ENCODE measurements around the gene SNRNP48.

Gene SNRNP48

GRCh38 chr6:7559196-7559595, 30.8 kb upstream of the SNRNP48 start:
- no peak for DNase-seq (ENCODE audit: low read depth in 2 of 2)

DNA sequence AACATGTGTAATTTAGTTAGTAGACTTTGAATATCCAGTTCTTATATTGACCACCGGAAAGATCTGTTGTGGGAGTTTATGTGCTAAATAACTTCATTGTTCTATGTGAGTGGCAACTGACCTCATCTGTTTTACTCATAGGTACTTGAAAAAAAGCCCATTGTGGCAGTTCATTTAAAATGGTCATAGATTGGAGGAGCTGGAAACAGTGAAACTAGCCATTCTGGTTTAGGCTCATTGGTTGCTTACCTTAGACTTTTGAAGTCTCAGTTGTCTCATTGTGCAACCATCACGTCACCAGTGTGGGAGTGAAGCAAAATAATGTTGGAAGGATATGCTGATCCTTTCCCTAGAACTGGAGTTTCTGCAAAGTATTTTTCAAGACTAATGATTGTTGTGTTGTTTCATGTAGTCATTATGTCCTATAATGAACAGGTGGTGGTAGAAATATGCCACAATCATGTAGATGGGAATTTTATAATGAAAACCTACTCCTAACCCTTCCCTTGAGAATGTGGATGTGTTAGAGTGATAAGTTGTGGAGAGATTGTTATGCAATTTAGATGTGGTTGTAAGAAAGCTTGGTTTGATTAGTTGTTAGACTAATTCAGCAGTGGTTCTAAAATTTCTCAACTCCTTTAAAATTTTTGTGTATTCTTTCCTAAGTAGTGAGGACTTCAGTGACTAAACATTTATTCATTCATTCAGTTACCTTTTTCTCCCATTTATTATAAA, 30.2 kb upstream of the SNRNP48 start:
- no peak for DNase-seq (ENCODE audit: low read depth in 2 of 2)

DNA sequence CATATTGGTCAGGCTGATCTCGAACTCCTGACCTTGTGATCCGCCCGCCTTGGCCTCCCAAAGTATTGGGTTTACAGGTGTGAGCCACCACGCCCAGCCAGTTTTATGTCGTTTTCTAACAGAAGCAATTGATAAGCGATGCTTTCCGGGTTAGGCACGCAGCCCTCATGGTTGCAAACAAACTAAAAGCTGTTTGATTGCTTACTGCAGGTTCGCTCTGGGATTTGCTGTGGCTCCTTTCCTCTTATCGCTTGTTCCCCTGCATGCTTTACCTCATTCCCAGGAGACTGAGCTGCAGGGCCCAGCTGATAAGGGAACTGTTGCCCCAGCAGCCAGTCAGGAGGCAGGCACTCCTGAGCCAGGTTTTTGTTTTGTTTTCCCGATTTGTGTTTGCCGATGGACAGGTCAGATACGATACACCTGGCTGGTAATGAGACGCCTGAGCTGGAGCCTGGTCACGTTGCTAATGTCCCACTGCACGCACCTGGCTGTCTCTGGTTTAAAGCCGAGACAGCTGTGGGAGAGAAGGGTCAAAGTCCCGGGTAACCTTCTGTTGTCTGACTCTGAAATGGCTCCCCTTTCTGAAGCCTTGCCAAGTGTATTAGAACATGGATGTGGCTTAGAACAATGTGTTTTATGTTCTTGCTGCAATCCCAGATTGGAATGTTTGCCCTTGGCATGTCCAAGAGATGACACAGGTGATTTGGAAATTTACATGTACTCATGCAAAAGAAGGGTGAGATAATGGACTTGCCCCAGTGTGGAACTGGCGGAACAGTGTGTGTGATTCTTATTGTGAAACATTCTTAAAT, 28.6 kb upstream of the SNRNP48 start:
- DNase-seq (ENCODE audit: low read depth in 2 of 2), result no peak

GRCh38 chr6:7562769-7563168, 27.2 kb upstream of the SNRNP48 start:
- no peak for DNase-seq (ENCODE audit: low read depth in 2 of 2)

DNA sequence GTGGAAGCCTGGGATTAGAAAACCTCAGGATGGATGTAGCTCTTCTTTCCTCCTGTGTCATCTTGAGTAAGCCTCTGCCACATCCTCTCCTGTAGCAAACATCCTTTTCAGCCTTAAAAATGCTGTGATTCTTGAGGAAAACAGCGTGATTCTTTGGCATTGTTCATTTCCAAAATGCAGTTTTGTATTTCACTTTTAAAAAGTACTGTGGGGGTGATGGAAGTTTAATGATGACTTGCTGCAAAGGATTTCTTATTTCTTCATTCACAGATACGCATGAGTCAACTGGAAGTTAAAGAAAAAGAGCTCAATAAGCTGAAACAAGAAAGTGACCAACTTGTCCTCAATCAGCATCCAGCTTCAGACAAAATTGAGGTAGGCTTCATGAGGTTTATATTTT, 23.9 kb upstream of the SNRNP48 start:
- DNase-seq (ENCODE audit: low read depth in 2 of 2), result no peak

DNA sequence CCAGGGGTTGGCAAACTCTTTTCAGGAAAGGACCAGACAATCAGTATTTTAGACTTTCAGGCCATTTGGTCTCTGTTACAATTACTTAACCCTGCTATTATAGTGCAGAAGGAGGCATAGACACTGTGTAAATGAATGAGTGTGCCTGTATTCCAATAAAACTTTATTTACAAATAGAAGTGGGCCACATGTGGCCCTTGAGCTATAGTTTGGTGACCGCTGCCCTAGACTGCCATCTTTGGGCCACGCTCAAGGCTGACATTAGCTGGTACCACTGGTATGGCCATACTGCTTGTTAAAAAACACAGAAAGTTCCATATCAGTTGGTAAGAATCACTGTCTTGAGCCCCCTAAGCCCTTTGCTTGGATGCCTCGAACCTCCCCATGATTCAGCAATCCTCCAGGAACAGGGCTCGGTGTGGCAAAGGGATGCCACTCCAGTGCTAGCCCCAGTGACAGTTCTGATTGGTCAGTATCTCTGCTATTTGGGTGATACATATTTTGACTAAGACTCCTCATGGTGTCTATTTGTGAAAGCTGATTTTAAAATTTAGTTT, 23.3 kb upstream of the SNRNP48 start:
- DNase-seq (ENCODE audit: low read depth in 2 of 2), result no peak

DNA sequence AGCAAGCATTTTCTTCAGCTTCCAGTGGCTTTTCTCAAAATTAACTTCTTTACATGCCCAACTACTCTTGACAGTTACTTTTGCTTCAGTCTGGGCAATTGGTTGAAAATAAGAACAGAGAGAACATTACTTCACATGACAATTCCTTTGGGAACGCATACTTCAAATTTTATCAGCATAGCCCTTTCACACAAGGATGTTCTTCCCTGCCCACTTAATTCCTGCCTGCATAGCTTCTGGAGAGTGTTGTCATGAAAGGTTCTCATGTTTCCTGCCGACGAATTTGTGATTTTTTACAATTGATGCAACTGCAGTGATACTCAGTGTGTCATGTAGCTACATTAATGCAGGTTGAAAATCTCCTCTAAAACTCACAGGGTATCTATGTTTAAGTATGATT, 22.0 kb upstream of the SNRNP48 start:
- no peak for DNase-seq (ENCODE audit: low read depth in 2 of 2)

DNA sequence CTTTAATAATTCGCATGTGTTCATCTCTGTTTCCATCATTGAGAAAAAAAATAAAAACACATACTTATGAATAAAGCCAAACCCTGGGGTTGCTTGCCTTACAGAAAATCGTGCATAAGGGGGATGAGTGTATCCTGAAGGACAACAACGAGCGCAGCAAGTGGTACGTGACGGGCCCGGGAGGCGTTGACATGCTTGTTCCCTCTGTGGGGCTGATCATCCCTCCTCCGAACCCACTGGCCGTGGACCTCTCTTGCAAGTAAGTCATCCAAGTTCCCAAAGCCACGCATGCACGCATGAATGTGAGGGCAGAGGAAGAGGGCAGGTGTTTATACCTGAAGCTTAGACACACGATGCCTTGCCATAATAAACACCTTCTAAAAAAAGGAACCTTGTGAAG, 20.9 kb upstream of the SNRNP48 start:
- DNase-seq (ENCODE audit: low read depth in 2 of 2), result no peak

DNA sequence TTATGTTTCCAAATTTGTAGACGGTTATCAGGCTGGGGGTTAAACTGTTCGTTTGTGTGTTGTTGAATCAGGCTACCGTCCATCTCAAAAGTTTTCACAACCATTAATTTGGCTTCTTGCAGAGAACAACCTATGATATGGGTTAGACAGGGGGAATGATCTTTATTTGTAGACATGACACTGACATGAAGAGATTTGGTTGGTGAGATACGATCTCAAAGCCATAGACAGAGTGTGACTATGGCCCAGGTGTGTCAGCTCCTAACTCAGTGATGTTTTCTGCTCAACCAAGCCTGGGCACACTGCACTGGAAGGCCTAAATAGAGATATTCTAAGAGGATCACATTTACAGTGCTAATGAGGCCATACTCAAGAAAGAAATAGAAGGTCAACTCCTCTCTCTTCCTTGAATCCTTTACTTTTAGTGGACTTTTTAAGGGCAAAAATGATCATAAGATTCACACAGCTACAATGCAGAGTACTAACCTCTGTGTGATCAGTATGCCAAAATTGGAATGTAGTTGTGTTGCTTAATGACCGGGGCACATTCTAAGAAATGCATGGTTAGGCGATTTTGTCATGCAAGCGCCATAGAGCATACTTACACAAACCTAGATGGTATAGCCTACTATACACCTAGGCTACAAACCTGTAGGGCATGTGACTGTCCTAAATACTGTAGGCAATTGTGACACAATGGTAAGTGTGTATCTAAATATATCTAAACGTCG, 17.6 kb upstream of the SNRNP48 start:
- no peak for DNase-seq (ENCODE audit: low read depth in 2 of 2)

GRCh38 chr6:7574500-7574899, 15.5 kb upstream of the SNRNP48 start:
- no peak for DNase-seq (ENCODE audit: low read depth in 2 of 2)

DNA sequence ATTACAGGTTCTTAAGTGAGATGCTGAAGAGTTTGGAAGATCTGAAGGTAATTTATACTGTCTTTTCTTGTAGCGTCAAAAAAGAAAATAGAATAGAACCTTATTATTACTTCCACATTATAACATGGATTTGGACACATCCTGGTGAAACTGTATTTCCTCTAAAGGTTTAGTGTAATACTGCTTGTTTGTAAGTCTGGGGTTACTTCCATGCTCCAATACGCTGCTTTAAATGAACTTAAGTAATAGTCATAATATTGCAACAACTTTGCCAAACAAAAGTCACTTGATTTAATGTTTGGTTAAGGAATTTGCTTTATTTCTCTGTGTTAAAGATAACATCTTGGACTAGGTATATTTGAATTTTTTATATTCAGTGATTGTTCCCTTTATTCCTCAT, 11.5 kb upstream of the SNRNP48 start:
- no peak for DNase-seq (ENCODE audit: low read depth in 2 of 2)

DNA sequence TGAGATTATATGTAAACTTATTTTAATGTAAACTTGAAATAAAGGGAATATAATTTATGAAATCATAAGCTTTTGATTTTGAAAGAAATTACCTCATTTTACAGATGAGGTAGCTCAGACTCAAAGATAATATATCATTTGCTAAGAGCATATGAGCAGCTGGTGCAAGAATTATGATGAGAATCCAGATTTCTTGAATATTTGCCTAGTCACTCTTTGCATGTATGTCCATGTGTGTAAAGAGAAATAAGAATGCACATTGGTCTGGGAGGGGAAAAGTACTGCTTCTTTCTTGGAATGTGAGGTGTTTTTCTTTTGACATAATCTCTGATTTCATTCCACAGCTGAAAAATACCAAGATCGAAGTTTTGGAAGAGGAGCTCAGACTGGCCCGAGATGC, 11.1 kb upstream of the SNRNP48 start:
- no peak for DNase-seq (ENCODE audit: low read depth in 2 of 2)

DNA sequence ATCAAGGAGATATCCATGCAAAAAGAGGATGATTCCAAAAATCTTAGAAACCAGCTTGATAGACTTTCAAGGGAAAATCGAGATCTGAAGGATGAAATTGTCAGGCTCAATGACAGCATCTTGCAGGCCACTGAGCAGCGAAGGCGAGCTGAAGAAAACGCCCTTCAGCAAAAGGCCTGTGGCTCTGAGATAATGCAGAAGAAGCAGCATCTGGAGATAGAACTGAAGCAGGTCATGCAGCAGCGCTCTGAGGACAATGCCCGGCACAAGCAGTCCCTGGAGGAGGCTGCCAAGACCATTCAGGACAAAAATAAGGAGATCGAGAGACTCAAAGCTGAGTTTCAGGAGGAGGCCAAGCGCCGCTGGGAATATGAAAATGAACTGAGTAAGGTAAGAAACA, 10.1 kb upstream of the SNRNP48 start:
- no peak for DNase-seq (ENCODE audit: low read depth in 2 of 2)

GRCh38 chr6:7580537-7580926, 9.5 kb upstream of the SNRNP48 start:
- no peak for DNase-seq (ENCODE audit: low read depth in 2 of 2)

DNA sequence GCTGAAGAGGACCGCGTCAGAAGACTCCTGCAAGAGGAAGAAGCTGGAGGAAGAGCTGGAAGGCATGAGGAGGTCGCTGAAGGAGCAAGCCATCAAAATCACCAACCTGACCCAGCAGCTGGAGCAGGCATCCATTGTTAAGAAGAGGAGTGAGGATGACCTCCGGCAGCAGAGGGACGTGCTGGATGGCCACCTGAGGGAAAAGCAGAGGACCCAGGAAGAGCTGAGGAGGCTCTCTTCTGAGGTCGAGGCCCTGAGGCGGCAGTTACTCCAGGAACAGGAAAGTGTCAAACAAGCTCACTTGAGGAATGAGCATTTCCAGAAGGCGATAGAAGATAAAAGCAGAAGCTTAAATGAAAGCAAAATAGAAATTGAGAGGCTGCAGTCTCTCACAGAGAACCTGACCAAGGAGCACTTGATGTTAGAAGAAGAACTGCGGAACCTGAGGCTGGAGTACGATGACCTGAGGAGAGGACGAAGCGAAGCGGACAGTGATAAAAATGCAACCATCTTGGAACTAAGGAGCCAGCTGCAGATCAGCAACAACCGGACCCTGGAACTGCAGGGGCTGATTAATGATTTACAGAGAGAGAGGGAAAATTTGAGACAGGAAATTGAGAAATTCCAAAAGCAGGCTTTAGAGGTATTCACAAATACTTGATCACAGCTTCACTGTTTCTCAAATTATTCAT, 8.9 kb upstream of the SNRNP48 start:
- no peak for DNase-seq (ENCODE audit: low read depth in 2 of 2)

DNA sequence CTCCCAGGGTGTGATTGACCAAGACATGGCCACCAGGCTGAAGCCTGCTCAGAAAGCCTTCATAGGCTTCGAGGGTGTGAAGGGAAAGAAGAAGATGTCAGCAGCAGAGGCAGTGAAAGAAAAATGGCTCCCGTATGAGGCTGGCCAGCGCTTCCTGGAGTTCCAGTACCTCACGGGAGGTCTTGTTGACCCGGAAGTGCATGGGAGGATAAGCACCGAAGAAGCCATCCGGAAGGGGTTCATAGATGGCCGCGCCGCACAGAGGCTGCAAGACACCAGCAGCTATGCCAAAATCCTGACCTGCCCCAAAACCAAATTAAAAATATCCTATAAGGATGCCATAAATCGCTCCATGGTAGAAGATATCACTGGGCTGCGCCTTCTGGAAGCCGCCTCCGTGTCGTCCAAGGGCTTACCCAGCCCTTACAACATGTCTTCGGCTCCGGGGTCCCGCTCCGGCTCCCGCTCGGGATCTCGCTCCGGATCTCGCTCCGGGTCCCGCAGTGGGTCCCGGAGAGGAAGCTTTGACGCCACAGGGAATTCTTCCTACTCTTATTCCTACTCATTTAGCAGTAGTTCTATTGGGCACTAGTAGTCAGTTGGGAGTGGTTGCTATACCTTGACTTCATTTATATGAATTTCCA, 4.6 kb upstream of the SNRNP48 start:
- no peak for DNase-seq (ENCODE audit: low read depth in 2 of 2)

DNA sequence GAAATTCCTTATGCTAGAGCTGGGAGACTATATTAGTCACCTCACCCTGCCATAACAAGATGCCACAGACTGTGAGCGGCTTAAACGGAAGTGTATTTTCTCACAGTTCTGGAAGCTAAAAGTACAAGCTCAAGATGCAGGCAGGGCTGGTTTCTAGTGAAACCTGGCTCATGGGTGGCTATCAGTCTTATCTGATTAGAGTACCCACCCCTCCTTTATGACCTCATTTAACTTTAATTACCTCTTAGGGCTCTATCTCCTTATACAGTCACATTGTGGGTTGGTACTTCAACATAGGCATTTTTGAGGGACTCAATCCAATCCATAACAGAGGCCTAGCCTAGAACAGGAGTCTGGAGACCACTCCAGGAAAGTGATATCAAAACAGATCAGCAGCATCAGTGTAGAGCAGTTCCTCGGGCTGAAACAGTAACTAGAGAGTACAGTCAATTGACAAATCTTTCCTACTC, 2.3 kb upstream of the SNRNP48 start:
- DNase-seq (ENCODE audit: low read depth in 2 of 2), result no peak

DNA sequence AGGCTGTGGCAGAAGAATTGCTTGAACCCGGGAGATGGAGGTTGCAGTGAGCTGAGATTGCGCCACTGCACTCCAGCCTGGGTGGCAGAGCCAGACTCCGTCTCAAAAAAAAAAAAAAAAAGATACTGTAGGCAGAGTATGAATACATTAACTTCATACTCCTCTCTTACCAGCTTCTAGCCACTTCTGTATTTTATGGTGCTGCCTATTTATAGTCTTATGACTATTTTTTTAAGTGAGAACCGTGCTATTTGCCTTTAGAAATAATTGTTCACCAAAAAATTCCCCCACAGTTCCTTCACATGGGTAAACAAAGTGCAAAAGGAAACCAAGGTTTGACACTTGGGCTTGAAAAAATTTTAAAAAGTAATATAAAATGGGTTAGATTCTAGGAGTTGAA, 1.5 kb upstream of the SNRNP48 start:
- no peak for DNase-seq (ENCODE audit: low read depth in 2 of 2)

DNA sequence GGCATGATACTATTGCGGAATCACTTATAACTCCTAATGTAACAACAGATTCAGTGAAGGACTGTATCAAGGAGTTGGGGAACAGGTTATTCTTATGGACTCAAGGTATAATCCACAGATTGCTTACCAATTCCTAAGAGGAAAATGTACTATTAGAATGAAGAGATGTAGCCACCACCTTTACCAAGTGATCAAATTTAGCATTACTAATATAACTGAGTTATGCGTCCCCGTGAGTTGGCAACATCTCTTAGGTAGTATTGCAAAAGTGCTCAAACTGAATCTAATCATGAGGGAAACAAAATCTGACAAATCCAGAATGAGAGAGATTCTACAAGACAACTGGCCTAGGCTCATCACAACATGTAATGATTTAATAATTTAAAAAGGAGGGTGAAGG, 777 bp upstream of the SNRNP48 start:
- DNase-seq (ENCODE audit: low read depth in 2 of 2), result no peak

DNA sequence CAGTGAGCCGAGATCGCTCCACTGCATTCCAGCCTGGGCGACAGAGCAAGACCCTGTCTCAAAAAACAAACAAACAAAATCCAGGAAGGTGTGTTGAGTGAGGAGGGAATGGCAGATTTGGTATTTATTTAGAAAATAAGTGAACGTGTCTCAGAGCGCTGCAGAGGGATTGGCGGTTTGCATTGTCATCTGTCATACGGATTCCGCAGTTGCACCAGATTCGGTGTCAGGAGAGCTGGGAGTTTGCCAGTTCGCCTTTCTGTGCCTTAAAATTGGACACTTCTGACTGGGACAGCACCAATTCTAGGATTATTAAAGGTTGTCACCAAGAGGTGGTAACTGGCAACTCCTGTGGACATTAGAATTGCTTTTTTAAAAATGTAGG, 912 bp downstream of the SNRNP48 start:
- DNase-seq (ENCODE audit: low read depth in 2 of 2), result no peak

- no peak for DNase-seq (ENCODE audit: low read depth in 2 of 2)
Measured at GRCh38 chr6:7591770-7592169, 1.8 kb downstream of the SNRNP48 start.
